ENCODE data around the gene MCC. TPM values are rescaled to one million over a fixed set of nuclear protein-coding genes. Genes with fewer than 3 reads are reported as not detected.

MCC gene
- total RNA-seq, 1 experiment from 2014 or later: 0.60 TPM

DNA sequence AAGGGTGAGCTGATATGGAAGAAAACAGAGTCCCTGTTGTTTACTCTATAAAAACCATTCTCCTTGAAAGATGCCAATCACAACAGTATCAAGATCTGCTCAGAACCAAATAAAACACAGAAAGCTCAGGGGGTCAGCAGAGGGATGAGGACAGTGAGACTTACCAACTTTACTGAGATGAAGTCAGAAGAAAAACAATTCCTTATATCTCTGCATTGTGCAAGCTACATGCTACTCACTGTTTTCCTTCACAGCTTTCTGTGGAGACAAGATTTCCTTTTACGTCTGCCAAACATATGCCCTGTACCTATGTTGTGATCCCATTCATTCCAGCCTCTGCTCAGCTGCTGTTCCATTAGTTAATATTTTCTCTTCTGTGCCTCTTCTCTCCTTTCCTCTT is 239.0 kb downstream of the MCC start:
- DNase-seq (ENCODE audit: low spot score): no peak
- H3K27me3 ChIP-seq (replicated peaks; ENCODE audit: insufficient read depth, low read depth, low read length, poor library complexity): no peaks in the 10 kb centered on the region
- H3K4me3 ChIP-seq (ENCODE audit: low read depth, low read length, poor library complexity, severe bottlenecking): no peak overlapping the region
- BruUV-seq (replicated peaks): no TSS peak
- TF ChIP-seq, protein P1, sequence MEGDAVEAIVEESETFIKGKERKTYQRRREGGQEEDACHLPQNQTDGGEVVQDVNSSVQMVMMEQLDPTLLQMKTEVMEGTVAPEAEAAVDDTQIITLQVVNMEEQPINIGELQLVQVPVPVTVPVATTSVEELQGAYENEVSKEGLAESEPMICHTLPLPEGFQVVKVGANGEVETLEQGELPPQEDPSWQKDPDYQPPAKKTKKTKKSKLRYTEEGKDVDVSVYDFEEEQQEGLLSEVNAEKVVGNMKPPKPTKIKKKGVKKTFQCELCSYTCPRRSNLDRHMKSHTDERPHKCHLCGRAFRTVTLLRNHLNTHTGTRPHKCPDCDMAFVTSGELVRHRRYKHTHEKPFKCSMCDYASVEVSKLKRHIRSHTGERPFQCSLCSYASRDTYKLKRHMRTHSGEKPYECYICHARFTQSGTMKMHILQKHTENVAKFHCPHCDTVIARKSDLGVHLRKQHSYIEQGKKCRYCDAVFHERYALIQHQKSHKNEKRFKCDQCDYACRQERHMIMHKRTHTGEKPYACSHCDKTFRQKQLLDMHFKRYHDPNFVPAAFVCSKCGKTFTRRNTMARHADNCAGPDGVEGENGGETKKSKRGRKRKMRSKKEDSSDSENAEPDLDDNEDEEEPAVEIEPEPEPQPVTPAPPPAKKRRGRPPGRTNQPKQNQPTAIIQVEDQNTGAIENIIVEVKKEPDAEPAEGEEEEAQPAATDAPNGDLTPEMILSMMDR (conservative IDR thresholded peaks at IDR 0.05; ENCODE audit: low read depth, low read length): no peak
- TF ChIP-seq EZH2 (IDR thresholded peaks at IDR 0.05; ENCODE audit: borderline replicate concordance, low read depth, low read length, poor library complexity, severe bottlenecking): no peak
- no peaks in the 10 kb centered on the region for H3K4me1 ChIP-seq (ENCODE audit: insufficient read depth, low read length, poor library complexity, severe bottlenecking)
- no peaks in the 10 kb centered on the region for H3K36me3 ChIP-seq (ENCODE audit: insufficient read depth, low read length, poor library complexity, severe bottlenecking)
- no peaks in the 10 kb centered on the region for H3K9me3 ChIP-seq (ENCODE audit: low read depth, low read length, poor library complexity, severe bottlenecking)
- POLR2A ChIA-PET (ENCODE audit: low non-redundant PET): interaction anchor here (0.6 kb wide), 1 partner anchor 16 kb away, joined by 3 read pairs; no protein-coding TSS in a partner anchor
- H3K27ac ChIP-seq (ENCODE audit: low read depth, low read length, poor library complexity, severe bottlenecking): no peak overlapping the region
- CTCF ChIA-PET: no interaction called here
- intact Hi-C loops (cut with micrococcal nuclease; ENCODE audit: unreplicated experiment): no loop called here

DNA sequence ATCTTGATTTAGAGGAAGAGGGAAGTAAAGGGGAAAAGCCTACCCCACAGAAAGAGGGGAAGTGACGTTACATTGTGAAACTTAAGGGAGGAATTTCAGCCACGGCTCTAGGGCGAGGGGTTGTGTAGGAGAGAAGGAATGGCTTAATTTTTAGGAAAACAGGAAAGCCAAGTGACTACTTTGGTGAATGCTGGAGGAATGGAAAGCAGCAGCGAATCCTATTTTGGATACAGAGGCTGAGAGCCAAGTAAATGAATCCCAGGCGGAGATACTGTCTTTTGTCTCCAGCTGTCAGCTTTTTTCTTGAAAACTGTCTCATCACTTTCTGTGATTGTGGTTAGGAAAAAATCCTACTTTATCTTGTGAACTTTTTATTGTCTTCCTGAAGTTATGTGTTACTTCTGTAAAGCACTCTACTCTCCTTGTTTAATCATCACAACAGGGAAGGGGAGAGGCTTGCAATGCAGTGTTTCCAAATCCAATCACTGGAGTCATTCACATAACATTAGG is 241.8 kb downstream of the MCC start:
- BruUV-seq (replicated peaks): no TSS peak
- H3K4me1 ChIP-seq (ENCODE audit: insufficient read depth, low read length, poor library complexity, severe bottlenecking): no peaks in the 10 kb centered on the region
- ChIA-PET POLR2A (ENCODE audit: low non-redundant PET) (no interaction called here), CTCF (no interaction called here)
- DNase-seq (ENCODE audit: low spot score): no peak
- H3K9me3 ChIP-seq (ENCODE audit: low read depth, low read length, poor library complexity, severe bottlenecking): no peaks in the 10 kb centered on the region
- H3K27me3 ChIP-seq (replicated peaks; ENCODE audit: insufficient read depth, low read depth, low read length, poor library complexity): no peaks in the 10 kb centered on the region
- H3K4me3 ChIP-seq (ENCODE audit: low read depth, low read length, poor library complexity, severe bottlenecking): no peak overlapping the region
- intact Hi-C loops (cut with micrococcal nuclease; ENCODE audit: unreplicated experiment): no loop called here
- H3K27ac ChIP-seq (ENCODE audit: low read depth, low read length, poor library complexity, severe bottlenecking): no peak overlapping the region
- no peak for TF ChIP-seq EZH2 (IDR thresholded peaks at IDR 0.05; ENCODE audit: borderline replicate concordance, low read depth, low read length, poor library complexity, severe bottlenecking)
- TF ChIP-seq, protein P1 (conservative IDR thresholded peaks at IDR 0.05; ENCODE audit: low read depth, low read length): no peak
- no peaks in the 10 kb centered on the region for H3K36me3 ChIP-seq (ENCODE audit: insufficient read depth, low read length, poor library complexity, severe bottlenecking)

DNA sequence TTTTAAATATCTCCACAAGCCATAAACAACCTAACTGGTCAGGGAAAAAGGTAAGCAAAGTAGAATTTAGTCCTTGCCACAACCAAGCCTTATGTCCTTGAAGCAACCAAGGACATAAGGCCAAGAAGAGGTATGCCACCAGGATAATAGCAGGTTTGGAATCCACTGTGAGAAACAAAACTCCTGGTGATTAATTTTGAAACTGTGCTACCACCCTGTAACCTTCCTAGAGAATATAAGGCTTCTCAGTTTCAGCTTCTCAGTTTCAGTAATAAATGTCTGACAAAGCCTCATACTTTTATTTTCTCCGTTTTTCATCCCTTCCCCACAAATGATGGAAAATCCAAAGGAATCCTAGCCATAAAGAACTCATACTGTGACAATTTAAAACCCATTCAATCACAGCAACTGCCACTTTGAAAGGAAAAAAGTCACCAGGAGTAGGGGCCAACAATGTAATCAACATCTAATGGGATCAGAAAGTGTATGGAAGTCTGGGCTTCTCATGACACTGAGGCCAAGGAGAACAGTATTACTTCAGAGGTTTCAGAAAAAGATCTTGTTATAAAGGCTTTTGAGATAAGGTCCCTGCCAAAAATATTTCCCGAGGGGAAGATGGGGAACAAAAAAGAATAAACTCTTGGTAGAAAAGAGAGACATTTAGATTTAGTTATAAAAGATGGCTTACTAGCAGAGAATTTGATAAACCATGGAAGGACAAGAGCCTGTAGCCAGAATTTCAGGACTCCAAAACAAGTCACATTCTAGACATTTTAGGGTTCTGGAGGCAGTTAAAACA is 242.6 kb downstream of the MCC start:
- CTCF ChIA-PET: no interaction called here
- no peaks in the 10 kb centered on the region for H3K27me3 ChIP-seq (replicated peaks; ENCODE audit: insufficient read depth, low read depth, low read length, poor library complexity)
- TF ChIP-seq, protein P1 (conservative IDR thresholded peaks at IDR 0.05; ENCODE audit: low read depth, low read length): no peak
- TF ChIP-seq EZH2 (IDR thresholded peaks at IDR 0.05; ENCODE audit: borderline replicate concordance, low read depth, low read length, poor library complexity, severe bottlenecking): no peak
- POLR2A ChIA-PET (ENCODE audit: low non-redundant PET): no interaction called here
- H3K4me3 ChIP-seq (ENCODE audit: low read depth, low read length, poor library complexity, severe bottlenecking): no peak overlapping the region
- BruUV-seq (replicated peaks): no TSS peak
- H3K4me1 ChIP-seq (ENCODE audit: insufficient read depth, low read length, poor library complexity, severe bottlenecking): no peaks in the 10 kb centered on the region
- intact Hi-C loops (cut with micrococcal nuclease; ENCODE audit: unreplicated experiment): no loop called here
- no peaks in the 10 kb centered on the region for H3K9me3 ChIP-seq (ENCODE audit: low read depth, low read length, poor library complexity, severe bottlenecking)
- DNase-seq (ENCODE audit: low spot score): no peak
- H3K36me3 ChIP-seq (ENCODE audit: insufficient read depth, low read length, poor library complexity, severe bottlenecking): no peaks in the 10 kb centered on the region
- no peak overlapping the region for H3K27ac ChIP-seq (ENCODE audit: low read depth, low read length, poor library complexity, severe bottlenecking)

Measured in A673 (cell line).